ENCODE measurements around the gene MPEG1.

DNA sequence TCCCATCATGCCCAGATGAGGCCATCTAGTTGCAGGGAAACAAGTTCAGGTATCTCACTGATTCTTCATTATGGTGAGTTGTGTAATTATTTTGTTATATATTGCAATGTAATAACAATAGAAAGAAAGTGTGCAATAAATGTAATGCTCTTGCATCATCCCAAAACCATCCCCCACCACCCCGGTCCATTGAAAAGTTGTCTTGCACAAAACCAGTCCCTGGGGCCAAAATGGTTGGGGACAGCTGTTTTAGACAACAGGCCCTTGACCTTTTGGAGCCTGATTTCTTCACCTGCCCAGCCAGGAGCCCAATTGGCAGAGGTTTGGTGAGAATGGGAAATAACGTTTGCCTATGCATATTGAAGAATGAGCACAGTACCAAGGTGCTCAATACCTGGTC, 15.9 kb downstream of the MPEG1 start:
- TF ChIP-seq CTCF (IDR thresholded peaks at IDR 0.05) (no peak), POLR2A (IDR thresholded peaks at IDR 0.05) (no peak)
